ENCODE results near the gene SHCBP1L. TPM values are rescaled to one million over a fixed set of nuclear protein-coding genes. Genes with fewer than 3 reads are reported as not detected.

Gene SHCBP1L
- total RNA-seq, 2 experiments from 2014 or later: 1.5 TPM; not detected in 1

GRCh38 chr1:182927693-182928433, 25.1 kb downstream of the SHCBP1L start:
- TF ChIP-seq EZH2phosphoT487 (IDR thresholded peaks at IDR 0.05; ENCODE audit: borderline replicate concordance, low read depth, low read length): no peak
- no peak for TF ChIP-seq CTCF (conservative IDR thresholded peaks at IDR 0.05; ENCODE audit: low read length)
- no peaks in the 10 kb centered on the region for H3K9me3 ChIP-seq (ENCODE audit: low read length)
- H3K4me3 ChIP-seq (ENCODE audit: low read depth, low read length, poor library complexity, severe bottlenecking): peak overlapping the region; percentile 59
- peaks cover 32% of the 10 kb centered on the region for H3K4me1 ChIP-seq (ENCODE audit: insufficient read depth, low read length, poor library complexity, severe bottlenecking)
- DNase-seq (ENCODE audit: low spot score): peak; percentile 77
- CTCF ChIA-PET (ENCODE audit: unreplicated experiment): interaction anchor here (0.9 kb wide), 1 partner anchor 143 kb away, joined by 3 read pairs; no protein-coding TSS in a partner anchor
- H3K9me2 ChIP-seq (ENCODE audit: insufficient read depth, low read length): no peaks in the 10 kb centered on the region
- no peaks in the 10 kb centered on the region for H4K20me1 ChIP-seq (ENCODE audit: insufficient read depth, low read length)
- intact Hi-C loops (cut with micrococcal nuclease; ENCODE audit: unreplicated experiment): loop anchor here (2.0 to 5.0 kb wide), 2 partner anchors 99 to 544 kb away; partner anchors contain the start of gene SMG7
- peak overlapping the region; percentile 84 for H3K27ac ChIP-seq (ENCODE audit: low read depth, low read length, poor library complexity, severe bottlenecking)
- BruUV-seq (replicated peaks): no TSS peak
- POLR2A ChIA-PET: interaction anchor here (0.5 to 1.9 kb wide), 29 partner anchors 9 to 704 kb away, joined by 3 to 6 read pairs (median 3); no protein-coding TSS in a partner anchor
- peak overlapping the region; percentile 77; the same call in 1 of the 2 replicates for H2AFZ ChIP-seq (ENCODE audit: low read length)
- peak overlapping the region; percentile 64 for H3K4me2 ChIP-seq (ENCODE audit: low read length)
- H3K36me3 ChIP-seq (ENCODE audit: insufficient read depth, low read length): no peaks in the 10 kb centered on the region
- H3K79me2 ChIP-seq (ENCODE audit: insufficient read depth, low read depth, low read length): peaks cover 3% of the 10 kb centered on the region; the same call in 1 of the 2 replicates

- BruUV-seq (replicated peaks): TSS peak; percentile 61
- ChIA-PET POLR2A (no interaction called here), CTCF (ENCODE audit: unreplicated experiment) (no interaction called here)
- peaks cover 3% of the 10 kb centered on the region; the same call in 1 of the 2 replicates for H3K79me2 ChIP-seq (ENCODE audit: insufficient read depth, low read depth, low read length)
- no peak for TF ChIP-seq CTCF (conservative IDR thresholded peaks at IDR 0.05; ENCODE audit: low read length)
- TF ChIP-seq EZH2phosphoT487 (IDR thresholded peaks at IDR 0.05; ENCODE audit: borderline replicate concordance, low read depth, low read length): no peak
- H3K9me3 ChIP-seq (ENCODE audit: low read length): no peaks in the 10 kb centered on the region
- no peak overlapping the region for H3K4me3 ChIP-seq (ENCODE audit: low read depth, low read length, poor library complexity, severe bottlenecking)
- H4K20me1 ChIP-seq (ENCODE audit: insufficient read depth, low read length): no peaks in the 10 kb centered on the region
- peak overlapping the region; percentile 10; the same call in 1 of the 2 replicates for H3K4me2 ChIP-seq (ENCODE audit: low read length)
- H3K36me3 ChIP-seq (ENCODE audit: insufficient read depth, low read length): no peaks in the 10 kb centered on the region
- H2AFZ ChIP-seq (ENCODE audit: low read length): no peak overlapping the region
- H3K9me2 ChIP-seq (ENCODE audit: insufficient read depth, low read length): no peaks in the 10 kb centered on the region
- DNase-seq (ENCODE audit: low spot score): no peak
- intact Hi-C loops (cut with micrococcal nuclease; ENCODE audit: unreplicated experiment): loop anchor here (5.0 kb wide), 1 partner anchor 547 kb away; the partner anchor contains the start of gene SMG7
- H3K4me1 ChIP-seq (ENCODE audit: insufficient read depth, low read length, poor library complexity, severe bottlenecking): peaks cover 32% of the 10 kb centered on the region
- H3K27ac ChIP-seq (ENCODE audit: low read depth, low read length, poor library complexity, severe bottlenecking): no peak overlapping the region
Measured at GRCh38 chr1:182925661-182926060, 27.3 kb downstream of the SHCBP1L start.
